Cardiac septum (tissue), 1 donor: ENCODE results near the gene BCL2A1. TPM values are rescaled to one million over a fixed set of nuclear protein-coding genes. Genes with fewer than 3 reads are reported as not detected.
"Not testable (repeated sequence)": the region's sequence is repeated elsewhere in the genome, so short reads cannot be mapped to it uniquely, and the experiment has no call there.

Experiments used
- DNase-seq: peaks from one replicate; pipeline ENCODE4 v3.0.0-alpha.2; 2020; ENCODE audit warnings: low spot score
- intact Hi-C: fragments of 100-400 bp; cut with DNase I; formaldehyde crosslinking; loops from one replicate; pipeline ENCODE4 v1.14.0; 2022
- total RNA-seq: library from RNA; stranded (reverse); fragmentation: NEBNext Ultra II Directional; extraction: Animal tissue kit (Norgen Biotek cat#: 25700); gene quantifications from one replicate; pipeline ENCODE4 v1.2.1, GENCODE V29; 2021
- donor health status: DM: no; HTN: no; CAD: no.

Gene BCL2A1
- total RNA-seq, 1 donor from 2014 or later = 1.1 TPM

DNA sequence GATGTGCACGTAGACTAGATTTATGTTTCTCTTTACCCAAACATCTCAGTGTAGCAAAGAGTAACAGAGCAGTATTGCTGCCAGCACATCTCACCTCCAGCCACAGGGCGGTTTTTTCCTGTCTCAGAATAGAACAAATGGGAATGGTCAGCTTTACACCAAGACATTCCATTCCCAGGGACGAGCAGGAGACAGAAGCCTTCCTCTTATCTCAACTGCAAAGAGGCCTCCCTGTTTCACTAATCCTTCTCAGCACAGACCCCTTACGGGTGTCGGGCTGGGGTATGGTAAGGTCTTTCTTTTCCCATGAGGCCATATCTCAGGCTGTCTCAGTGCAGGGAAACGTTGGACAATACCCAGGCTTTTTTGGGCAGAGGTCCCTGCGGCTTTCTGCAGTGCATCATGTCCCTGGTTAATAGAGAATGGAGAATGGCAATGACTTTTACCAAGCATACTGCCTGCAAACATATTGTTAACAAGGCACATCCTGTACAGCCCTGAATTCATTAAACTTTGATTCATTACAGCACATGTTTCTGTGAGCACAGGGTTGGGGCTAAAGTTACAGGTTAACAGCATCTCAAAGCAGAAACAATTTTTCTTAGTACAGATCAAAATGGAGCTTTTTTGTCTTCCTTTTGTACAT, 35.3 kb downstream of the BCL2A1 start:
- intact Hi-C loops, DNase-seq: not testable (repeated sequence)

DNA sequence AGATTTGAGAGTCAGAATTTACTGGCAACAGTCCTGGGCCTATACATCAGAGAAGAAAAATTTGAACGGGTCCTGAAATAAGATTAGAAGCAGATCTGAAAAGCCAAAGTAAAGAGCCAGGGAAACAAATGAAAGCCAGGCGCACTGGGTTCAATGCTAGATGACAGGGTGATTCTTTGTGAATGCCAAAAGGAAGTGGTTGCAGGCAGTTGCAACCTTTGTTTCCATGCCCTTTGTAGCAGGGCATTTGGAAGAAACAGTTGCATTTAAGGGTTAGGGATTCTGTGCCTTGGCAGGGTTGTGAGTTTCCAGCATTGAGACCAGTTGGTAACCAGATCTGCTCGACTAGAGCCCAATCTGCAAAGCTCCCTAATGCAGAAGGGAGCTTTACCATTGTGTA, 37.8 kb downstream of the BCL2A1 start:
- intact Hi-C loops = no loop called here
- no peak for DNase-seq

DNA sequence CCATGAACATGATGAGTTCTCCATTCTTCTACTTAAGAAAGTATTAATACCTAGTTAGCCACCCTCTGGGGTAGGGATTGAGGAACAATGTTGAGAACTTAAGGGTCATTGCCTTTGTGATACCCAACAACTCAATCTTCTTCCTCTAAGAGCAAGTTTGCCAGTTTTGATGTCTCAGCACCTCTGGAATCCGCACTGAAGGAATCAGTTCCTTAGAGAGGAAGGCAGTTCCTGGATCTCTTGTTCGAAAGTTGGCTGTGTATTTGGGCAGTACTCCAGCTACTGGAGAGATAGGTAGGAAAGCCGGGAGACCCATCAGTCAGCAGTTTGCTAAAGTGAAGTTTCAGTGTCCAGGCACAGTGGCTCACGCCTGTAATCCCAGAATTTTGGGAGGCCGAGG, 38.5 kb downstream of the BCL2A1 start:
- DNase-seq = no peak

DNA sequence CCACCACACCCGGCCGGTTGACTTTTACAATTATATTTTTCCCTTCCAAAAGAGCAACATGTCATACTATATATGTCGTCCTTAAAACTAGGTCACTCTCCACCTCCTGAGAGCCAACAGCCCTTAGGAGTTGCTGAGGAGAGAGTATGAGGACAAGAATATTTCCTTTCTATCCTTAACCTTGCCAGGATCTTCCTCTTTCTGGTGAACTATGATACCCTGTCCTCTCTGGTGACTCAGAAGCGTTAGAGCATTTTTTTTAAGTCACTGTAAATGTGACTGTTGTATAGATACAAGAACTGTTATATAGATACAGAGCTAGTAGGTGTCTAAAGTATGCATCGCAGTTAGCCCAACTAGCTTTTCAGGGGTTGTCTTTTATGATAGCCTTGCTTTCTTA, 40.5 kb downstream of the BCL2A1 start:
- intact Hi-C loops = no loop called here

More for the DNA sequence above, 38.5 kb downstream of the BCL2A1 start:
- intact Hi-C loops = no loop called here

DNA sequence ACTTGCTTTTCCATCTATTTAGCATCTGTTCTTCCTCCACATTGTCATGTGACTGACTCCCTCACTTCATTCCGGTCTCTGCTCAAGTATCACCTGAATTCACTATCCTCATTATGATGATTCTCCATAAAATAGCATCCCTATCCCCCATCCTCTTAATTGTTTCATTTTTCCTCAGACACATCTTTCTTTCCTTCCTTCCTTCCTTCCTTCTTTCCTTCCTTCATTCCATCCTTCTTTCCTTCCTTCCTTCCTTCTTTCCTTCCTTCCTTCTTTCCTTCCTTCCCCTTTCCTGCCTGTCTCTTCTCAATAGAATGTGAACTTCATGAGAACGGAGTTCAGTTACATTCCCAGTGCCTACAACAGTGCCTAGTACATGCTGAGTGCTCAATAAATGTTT, 41.6 kb downstream of the BCL2A1 start:
- DNase-seq = no peak
- intact Hi-C loops = no loop called here

More for the DNA sequence above, 40.5 kb downstream of the BCL2A1 start:
- DNase-seq = no peak

DNA sequence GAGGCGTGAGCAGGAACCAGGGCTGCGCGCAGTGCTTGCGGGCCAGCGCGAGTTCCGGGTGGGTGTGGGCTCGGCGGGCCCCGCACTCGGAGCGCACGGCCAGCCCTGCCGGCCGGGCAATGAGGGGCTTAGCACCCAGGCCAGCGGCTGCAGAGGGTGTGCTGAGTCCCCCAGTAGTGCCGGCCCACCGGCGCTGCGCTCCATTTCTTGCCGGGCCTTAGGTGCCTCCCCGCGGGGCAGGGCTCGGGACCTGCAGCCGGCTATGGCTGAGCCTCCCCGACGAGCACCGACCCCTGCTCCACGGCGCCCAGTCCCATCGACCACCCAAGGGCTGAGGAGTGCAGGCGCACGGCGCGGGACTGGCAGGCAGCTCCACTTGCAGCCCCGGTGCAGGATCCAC, 44.9 kb downstream of the BCL2A1 start:
- DNase-seq, intact Hi-C loops: not testable (repeated sequence)

DNA sequence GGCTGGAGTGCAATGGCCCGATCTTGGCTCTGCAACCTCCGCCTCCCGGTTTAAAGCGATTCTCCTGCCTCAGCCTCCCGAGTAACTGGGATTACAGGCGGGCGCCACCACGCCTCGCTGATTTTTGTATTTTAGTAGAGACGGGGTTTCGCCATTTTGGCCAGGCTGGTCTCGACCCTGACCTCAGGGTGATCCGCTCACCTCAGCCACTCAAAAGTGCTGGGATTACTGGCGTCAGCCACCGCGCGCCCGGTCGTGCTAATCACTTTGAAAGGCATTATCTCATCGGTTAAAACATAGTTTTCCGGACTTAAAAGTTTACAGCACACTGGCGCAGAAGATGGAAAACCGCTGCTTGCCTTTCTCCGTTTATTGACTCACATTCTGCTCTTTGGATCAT, 46.6 kb downstream of the BCL2A1 start:
- intact Hi-C loops = loop anchor here (5.0 kb wide), 1 partner anchor 228 kb away; the partner anchor contains the start of gene FAH
- no peak for DNase-seq

DNA sequence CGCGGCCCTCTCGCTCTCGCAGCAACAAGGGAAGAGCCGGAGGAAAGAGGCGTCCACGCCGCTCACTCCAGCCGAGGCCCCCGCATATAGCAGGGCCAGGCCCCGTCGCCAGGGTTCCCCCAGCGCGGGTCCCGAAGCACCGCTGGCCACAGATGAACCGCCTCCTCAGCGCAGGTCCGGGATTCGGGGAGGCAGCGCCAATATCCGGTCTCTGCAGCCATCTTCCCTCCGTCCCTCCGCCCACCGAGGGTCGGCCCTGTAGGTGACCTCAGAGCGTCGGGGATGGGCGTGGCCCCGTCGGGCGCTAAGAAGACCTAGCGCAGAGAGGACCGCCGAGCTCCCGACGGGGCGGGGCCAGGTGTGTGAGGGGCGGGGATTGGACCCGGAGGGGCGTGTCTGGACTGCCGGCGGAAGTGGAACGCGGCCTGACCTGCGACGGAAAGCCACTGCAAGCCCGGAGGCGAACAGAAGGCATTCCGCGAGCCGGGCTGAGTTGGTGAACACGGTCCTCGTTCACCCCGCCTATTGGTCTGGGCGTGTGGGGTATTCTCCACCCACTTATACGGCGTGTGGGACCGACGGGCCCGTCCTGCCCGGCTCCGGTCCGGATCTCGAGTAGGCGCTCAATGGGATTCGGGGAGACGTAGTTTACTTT, 47.4 kb downstream of the BCL2A1 start:
- peak; percentile 99 for DNase-seq
- intact Hi-C loops = loop anchor here (2.0 to 5.0 kb wide), 2 partner anchors 27 to 229 kb away; partner anchors contain the start of genes FAH and MTHFS

DNA sequence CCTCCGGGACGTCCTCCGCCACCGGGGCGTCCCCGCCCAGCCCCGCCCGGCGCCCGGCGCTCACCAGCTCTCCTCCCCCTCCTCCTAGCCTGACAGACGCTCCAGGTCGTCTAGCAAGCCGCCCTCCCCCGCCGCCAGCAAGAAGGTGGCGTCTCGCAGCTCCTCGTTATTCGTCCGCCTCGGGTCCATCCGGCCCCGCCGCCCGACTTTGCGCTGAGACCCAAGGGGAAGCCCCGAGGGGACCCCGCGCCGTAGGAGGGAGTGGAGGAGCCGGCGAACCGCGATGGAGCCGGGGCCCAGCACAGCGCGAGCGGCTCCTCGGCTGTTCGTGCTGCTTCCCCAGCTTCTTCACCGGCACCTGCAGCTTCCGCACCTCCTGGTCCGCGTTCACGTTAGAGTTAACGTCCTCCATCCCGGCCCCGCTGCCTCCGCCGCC, 47.9 kb downstream of the BCL2A1 start:
- DNase-seq = peak; percentile 90
- intact Hi-C loops = loop anchor here (2.0 to 5.0 kb wide), 2 partner anchors 26 to 229 kb away; partner anchors contain the start of genes FAH and MTHFS

DNA sequence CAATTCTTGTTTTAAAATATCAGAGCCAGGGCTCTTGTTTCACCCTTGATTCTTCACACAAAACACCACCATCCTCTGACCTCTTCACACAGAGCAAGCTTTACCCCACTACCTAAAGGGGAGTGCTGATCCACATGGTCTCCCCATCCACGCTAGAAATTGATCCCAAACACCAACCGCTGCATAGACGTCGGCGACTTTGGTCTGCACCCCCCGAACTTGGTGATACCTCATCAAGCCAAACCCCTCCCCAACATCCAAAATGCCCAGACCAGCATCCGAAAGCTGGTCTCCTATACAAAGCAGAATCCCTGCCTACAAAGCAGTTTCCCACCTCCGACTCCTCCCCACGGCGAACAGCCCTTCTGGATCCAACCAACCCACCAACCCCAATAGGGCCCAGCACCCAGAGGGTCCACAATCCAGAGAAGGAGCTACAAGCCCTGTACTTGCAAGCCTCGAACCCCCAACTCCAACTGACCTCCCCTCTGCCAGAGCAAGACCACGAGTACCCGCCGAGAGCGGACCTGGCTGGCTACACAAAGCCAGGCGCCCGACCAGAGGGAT, 48.4 kb downstream of the BCL2A1 start:
- intact Hi-C loops = loop anchor here (2.0 to 5.0 kb wide), 2 partner anchors 26 to 230 kb away; partner anchors contain the start of genes FAH and MTHFS
- DNase-seq = no peak

DNA sequence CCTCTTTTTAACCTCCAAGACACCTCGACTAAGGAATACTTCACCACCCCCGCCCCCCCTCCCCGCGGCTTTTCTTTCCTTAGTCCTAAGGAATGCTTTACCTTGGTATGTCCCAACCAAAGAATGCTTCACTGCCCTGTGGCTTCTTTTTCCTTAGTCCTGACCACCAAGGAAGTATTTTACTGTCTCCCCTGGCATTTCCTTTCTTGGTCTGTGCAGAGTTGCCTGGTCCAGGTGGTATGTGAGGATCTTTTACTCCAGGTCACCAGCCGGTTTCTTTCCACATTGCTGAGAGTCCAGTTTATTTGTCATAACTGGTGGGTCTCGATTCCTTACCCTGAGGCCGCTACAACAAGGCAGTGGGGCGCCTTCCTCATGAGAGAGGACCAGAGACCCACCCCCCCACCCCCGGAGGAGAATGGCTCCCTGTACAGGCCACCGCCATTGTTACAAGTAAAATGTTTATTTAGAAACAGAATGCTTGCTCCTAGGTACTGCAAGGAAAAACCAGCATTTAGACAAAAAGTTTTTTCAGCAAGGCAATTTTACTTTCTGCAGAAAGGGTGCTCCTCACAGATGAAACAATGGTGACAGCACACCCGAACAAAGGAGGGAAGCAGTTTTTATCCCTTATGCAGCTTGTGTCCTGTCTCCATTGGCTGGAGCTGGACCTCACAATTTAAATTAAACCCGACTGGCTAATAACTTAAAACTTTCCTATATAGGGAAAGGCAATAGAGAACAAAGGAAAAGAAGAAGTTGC, 51.1 kb downstream of the BCL2A1 start:
- no peak for DNase-seq

DNA sequence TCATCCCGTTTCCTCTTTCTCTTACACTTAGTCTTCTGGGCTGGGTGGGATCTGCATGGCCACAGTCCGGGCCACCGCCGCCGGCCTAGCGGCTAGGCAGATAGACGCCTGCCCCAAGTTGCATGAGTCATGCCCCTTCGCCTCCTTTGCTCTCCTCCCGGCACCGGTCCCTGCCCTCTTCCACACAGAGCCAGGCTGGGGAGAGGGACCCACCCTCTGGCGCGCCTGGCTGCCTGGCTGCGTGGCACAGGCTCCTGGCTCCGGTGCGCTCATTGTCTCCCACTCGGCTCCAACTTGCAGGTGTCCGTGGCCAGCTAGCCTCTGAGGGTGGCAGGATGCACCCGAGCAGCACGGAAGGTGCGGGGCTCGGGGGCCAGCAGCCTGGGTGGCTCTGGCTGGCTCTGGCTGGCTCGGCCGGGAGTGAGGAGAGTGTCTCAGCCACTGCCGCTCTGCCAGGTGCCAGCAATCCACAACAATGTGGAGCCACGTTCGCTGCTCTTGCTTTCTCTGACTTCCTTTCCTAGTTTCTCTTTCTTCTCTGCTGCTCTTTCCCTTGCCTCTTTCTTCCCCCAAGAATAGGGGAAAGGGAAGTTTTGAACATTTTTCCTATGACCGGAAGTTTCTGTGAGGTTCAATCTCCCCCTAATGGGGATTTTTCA, 51.8 kb downstream of the BCL2A1 start:
- DNase-seq = no peak
- intact Hi-C loops = no loop called here

More for the DNA sequence above, 51.1 kb downstream of the BCL2A1 start:
- intact Hi-C loops = loop anchor here (5.0 kb wide), 1 partner anchor 232 kb away; the partner anchor contains the start of gene FAH

DNA sequence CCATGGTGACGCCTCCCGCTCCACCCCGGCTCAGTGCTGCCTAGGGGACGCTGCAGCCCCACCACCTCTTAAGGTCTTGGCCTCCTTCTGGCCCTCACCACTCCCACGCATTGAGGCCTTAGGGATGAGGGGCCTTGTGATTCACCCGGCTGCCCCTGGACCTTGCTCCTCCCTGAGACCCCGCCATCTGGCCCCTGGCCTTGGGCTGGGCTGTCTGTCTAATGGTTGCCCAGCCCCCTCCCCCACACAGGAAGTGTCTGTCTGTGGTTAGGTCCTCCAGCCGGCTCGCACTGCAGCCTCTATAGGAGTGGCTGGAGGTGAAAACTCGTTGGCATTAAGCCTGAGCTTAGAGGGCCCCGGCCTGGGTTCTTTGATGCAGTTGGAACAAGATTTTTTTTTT, 52.7 kb downstream of the BCL2A1 start:
- no peak for DNase-seq
- intact Hi-C loops = no loop called here

DNA sequence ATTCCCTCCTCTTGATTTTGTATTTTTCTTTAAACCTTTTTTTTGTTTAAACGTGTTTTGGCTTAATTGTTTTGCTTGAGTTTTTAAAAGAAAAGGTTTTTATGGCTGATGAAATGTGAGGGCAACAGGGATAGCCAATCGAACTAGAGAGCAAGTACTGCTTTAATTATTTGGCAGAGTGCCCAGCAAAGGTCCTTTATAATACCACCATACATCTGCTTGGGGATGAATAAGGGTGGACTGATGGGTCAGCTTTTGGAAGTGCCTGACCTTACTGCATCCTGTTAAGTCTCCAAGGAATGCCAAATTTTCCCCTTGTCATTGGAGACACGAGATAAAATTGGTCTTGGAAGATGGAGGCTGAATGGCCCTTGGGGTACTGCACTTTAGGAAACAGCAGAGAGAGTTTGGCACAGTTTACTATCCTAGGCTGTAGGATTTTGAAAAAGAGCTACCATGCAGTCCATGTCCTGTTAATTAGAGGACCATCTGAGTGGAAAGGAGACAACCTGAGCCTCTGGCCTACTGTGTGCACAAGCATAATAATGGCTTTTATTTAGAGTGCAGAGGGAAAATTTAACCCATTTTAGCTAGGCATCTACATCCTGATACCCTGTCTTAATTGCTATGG, 54.4 kb downstream of the BCL2A1 start:
- DNase-seq = no peak
- intact Hi-C loops = no loop called here

DNA sequence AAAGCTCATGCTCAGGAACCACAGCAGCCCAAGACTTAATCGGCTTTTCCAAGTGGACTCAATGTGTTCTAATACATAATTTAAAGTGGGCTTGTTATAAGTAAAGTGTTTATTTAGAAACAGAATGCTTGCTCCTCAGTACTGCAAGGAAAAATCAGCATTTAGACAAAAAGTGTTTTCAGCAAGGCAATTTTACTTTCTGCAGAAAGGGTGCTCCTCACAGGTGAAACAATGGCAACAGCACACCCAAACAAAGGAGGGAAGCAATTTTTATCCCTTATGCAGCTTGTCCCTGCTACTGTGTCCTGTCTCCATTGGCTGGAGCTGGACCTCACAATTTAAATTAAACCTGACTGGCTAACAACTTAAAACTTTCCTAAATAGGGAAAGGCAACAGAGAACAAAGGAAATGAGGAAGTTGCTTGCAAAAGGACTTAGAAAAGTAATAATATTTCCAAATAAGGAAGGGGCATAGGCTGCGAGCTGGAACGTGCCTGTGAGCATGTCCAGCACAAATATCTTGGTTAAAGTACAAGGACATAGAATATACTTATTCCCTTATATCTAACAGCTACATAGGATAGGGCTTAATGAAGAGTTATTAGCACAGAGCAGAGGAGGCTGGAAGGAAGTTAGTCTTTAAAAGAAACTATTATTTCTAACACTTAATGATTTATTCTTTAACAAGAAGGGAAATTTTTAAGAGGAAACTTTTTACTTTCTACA, 55.1 kb downstream of the BCL2A1 start:
- DNase-seq, intact Hi-C loops: not testable (repeated sequence)

DNA sequence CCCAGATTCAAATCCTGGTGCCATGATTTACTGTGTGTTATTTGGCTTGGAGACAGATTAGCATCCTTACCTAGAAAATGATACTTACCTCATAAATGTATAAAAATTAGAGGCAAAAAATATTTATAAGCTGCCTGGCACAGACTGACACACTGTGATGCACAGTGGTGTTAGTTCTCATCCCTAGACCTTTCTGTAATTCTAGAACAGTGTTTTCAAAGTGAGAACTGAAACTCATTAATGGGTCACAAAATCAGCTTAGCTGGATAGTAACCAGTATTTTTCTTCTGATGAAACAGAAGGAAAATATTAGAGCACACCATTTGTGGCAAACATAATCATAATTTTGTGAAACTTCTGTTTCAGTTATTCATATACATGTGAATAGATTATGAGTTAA, 56.3 kb downstream of the BCL2A1 start:
- DNase-seq = no peak
- intact Hi-C loops = no loop called here
